IMR-90 (cell line): ENCODE data around the gene PLA2G2E. TPM values are rescaled to one million over a fixed set of nuclear protein-coding genes. Genes with fewer than 3 reads are reported as not detected.

Experiments
- ATAC-seq: fragments of 200-7000 bp; cut with Tn5 transposase; 2 replicates; pipeline ENCODE4 v1.9.1; 2020; ENCODE audit warnings: low read depth, mild to moderate bottlenecking, moderate library complexity
- BruUV-seq: library from RNA; stranded (reverse); fragments of 400-500 nt; replicated peaks from 2 replicates; lab custom pipeline; 2021; lab: Mats Ljungman, UMichigan
- CTCF ChIA-PET: fragments of 300-600 bp; formaldehyde crosslinking; extraction: SDS; loops from one replicate; lab custom pipeline; 2021; ENCODE audit warnings: antibody characterized with exemption; lab: Yijun Ruan, JAX
- POLR2A ChIA-PET: fragments of 300-600 bp; sonication (Branson Sonifier 250); formaldehyde crosslinking; loops from one replicate; lab custom pipeline; 2022; ENCODE audit warnings: antibody characterized with exemption; ENCODE audit not compliant: unreplicated experiment; lab: Charles Lee
- DNase-seq: peaks from one replicate; pipeline ENCODE4 v3.0.0; 2013
- H2AFZ ChIP-seq: replicated peaks from 2 replicates; pipeline ENCODE3; 2013; ENCODE audit warnings: low read length, mild to moderate bottlenecking; ENCODE audit not compliant: poor library complexity
- H2AK5ac ChIP-seq: 2 replicates; pipeline ENCODE4 v1.6.1; 2013; ENCODE audit warnings: low read depth, low read length, inconsistent platforms
- H2AK9ac ChIP-seq: replicated peaks from 2 replicates; pipeline ENCODE3; 2013; ENCODE audit warnings: mild to moderate bottlenecking, low read depth, low read length, moderate library complexity; ENCODE audit not compliant: poor library complexity
- H2BK120ac ChIP-seq: 2 replicates; pipeline ENCODE4 v1.6.1; 2013; ENCODE audit warnings: low read depth, low read length, inconsistent platforms
- H2BK15ac ChIP-seq: 3 replicates; pipeline ENCODE4 v1.6.1; 2013; ENCODE audit warnings: low read depth, low read length, inconsistent platforms
- H2BK20ac ChIP-seq: 2 replicates; pipeline ENCODE4 v1.6.1; 2013; ENCODE audit warnings: low read depth, mild to moderate bottlenecking, inconsistent platforms, low read length, moderate library complexity
- H2BK5ac ChIP-seq: 2 replicates; pipeline ENCODE4 v1.6.1; 2013; ENCODE audit warnings: mild to moderate bottlenecking, low read depth, low read length, inconsistent platforms; ENCODE audit not compliant: poor library complexity, severe bottlenecking
- H3K14ac ChIP-seq: replicated peaks from 2 replicates; pipeline ENCODE4 v1.6.1; 2013; ENCODE audit warnings: low read depth, low read length, inconsistent platforms
- H3K18ac ChIP-seq: 2 replicates; pipeline ENCODE4 v1.6.1; 2013; ENCODE audit warnings: low read depth, low read length, control low read depth
- H3K23ac ChIP-seq: 2 replicates; pipeline ENCODE4 v1.6.1; 2013; ENCODE audit warnings: low read depth, low read length, inconsistent platforms
- H3K27ac ChIP-seq: 2 replicates; pipeline ENCODE4 v1.5.1; 2013; ENCODE audit warnings: mild to moderate bottlenecking, control low read depth, low read length; ENCODE audit not compliant: insufficient read depth
- H3K27me3 ChIP-seq: 2 replicates; pipeline ENCODE4 v1.6.1; 2013; ENCODE audit warnings: low read length; ENCODE audit not compliant: control insufficient read depth, insufficient read depth
- H3K36me3 ChIP-seq: 2 replicates; pipeline ENCODE4 v1.6.1; 2013; ENCODE audit warnings: low read length, mixed read lengths; ENCODE audit not compliant: control insufficient read depth, insufficient read depth
- H3K4ac ChIP-seq: 2 replicates; pipeline ENCODE4 v1.6.1; 2013; ENCODE audit warnings: low read depth, low read length, inconsistent platforms
- H3K4me1 ChIP-seq: 2 replicates; pipeline ENCODE4 v1.6.1; 2013; ENCODE audit warnings: low read length, mixed read lengths; ENCODE audit not compliant: control insufficient read depth, insufficient read depth
- H3K4me2 ChIP-seq: 2 replicates; pipeline ENCODE4 v1.6.1; 2013; ENCODE audit warnings: low read depth, mild to moderate bottlenecking, control low read depth, low read length, moderate library complexity
- H3K4me3 ChIP-seq: 2 replicates; pipeline ENCODE4 v1.5.1; 2013; ENCODE audit warnings: low read depth, mild to moderate bottlenecking, control low read depth, low read length, moderate library complexity; ENCODE audit not compliant: insufficient read depth
- H3K56ac ChIP-seq: 2 replicates; pipeline ENCODE4 v1.6.1; 2013; ENCODE audit warnings: low read length, inconsistent platforms; ENCODE audit not compliant: insufficient read depth; ENCODE audit errors: extremely low read depth
- H3K79me1 ChIP-seq, 2 experiments: 2 replicates each; pipeline ENCODE4 v1.6.1; 2013; ENCODE audit warnings: low read length in 2 of 2, inconsistent platforms in 1 of 2, low read depth in 1 of 2
- H3K9ac ChIP-seq: 2 replicates; pipeline ENCODE4 v1.6.1; 2013; ENCODE audit warnings: low read depth, low read length, control low read depth
- H3K9me1 ChIP-seq: 2 replicates; pipeline ENCODE4 v1.6.1; 2013; ENCODE audit warnings: low read length, inconsistent platforms; ENCODE audit not compliant: insufficient read depth
- H3K9me3 ChIP-seq: 2 replicates; pipeline ENCODE4 v1.6.1; 2013; ENCODE audit warnings: low read length; ENCODE audit not compliant: control insufficient read depth, insufficient read depth
- H4K20me1 ChIP-seq: 2 replicates; pipeline ENCODE4 v1.6.1; 2013; ENCODE audit warnings: low read length, inconsistent platforms; ENCODE audit not compliant: insufficient read depth
- H4K5ac ChIP-seq: 2 replicates; pipeline ENCODE4 v1.6.1; 2013; ENCODE audit warnings: mild to moderate bottlenecking, low read depth, low read length, control low read depth
- H4K8ac ChIP-seq, 2 experiments: 2 replicates each; pipeline ENCODE4 v1.6.1; 2013; ENCODE audit warnings: low read depth in 2 of 2, low read length in 2 of 2, control low read depth in 1 of 2, inconsistent platforms in 1 of 2
- H4K91ac ChIP-seq: 2 replicates; pipeline ENCODE4 v1.6.1; 2013; ENCODE audit warnings: low read depth, low read length, inconsistent platforms; ENCODE audit not compliant: insufficient read depth
- WGBS, 2 experiments: methylation state at CpG; one replicate each; pipeline versions ENCODE4 v1.1.5 to v1.1.7; 2013; ENCODE audit warnings: missing lambda C conversion rate in 2 of 2; ENCODE audit not compliant: insufficient read length in 1 of 2; ENCODE audit errors: extremely low coverage in 2 of 2; 5-methylcytosine and 5-hydroxymethylcytosine counted together
- dilution Hi-C: fragments of 300-500 bp; cut with HindIII; formaldehyde crosslinking; loops from one replicate; pipeline ENCODE4 v1.14.3; 2018; ENCODE audit warnings: low sequenced_read_pairs; ENCODE audit not compliant: unreplicated experiment
- in situ Hi-C: fragments of 300-500 bp; cut with MboI; formaldehyde crosslinking; loops from 3 replicates; pipeline ENCODE4 v1.14.3; 2019; ENCODE audit warnings: low sequenced_read_pairs, inconsistent platforms, mixed read lengths
- intact Hi-C: fragments of 100-400 bp; cut with micrococcal nuclease; formaldehyde crosslinking; loops from 2 replicates; pipeline ENCODE4 v1.10.0; 2022
- polyA plus RNA-seq, 3 experiments: library from polyadenylated mRNA; depleted of rRNA; stranded (reverse); fragments of >200 nt; gene quantifications; 2 replicates each; pipeline ENCODE4 v1.2.3, GENCODE V29; 2012; ENCODE audit warnings: low replicate concordance in 1 of 3
- total RNA-seq: library from RNA; depleted of rRNA; stranded (reverse); fragments of >200 nt; gene quantifications from 2 replicates; pipeline ENCODE4 v1.2.3, GENCODE V29; 2012
- TF ChIP-seq, protein P1 (sequence below): conservative IDR thresholded peaks from 2 replicates; pipeline ENCODE4 v1.5.1; 2012; ENCODE audit warnings: mild to moderate bottlenecking, low read depth, low read length, improper control_type of control experiment

PLA2G2E gene
- total and polyA plus RNA-seq, 2 of the 4 experiments (the other 2 are of a cell fraction), result not detected

DNA sequence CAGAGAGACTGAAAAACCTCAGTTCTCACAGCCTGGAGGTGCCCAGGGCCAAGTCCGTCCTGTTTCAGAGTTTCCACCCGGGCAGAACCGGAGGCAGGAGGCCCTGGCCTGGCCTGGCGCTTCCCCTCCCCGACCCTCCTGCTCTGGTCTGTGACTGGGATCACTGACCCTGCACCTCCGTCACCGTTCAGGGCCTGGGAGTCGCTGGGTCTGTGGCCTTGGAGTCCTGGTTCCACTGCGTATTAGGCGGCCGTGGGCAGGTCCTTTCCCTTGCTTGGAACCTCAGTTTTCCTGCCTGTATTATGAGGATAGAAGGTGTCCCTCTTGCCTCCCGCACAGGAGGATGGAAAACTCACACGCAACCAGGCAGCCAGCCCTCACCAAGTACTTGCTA is 533 bp upstream of the PLA2G2E start:
- no peaks in the 10 kb centered on the region for H4K20me1 ChIP-seq
- intact Hi-C loops (loop anchor here (2.0 kb wide), 1 partner anchor 179 kb away; no protein-coding TSS in a partner anchor), in situ Hi-C loops (no loop called here), dilution Hi-C loops (no loop called here)
- no peak overlapping the region for H4K91ac ChIP-seq
- H2BK15ac ChIP-seq, result no peak overlapping the region
- ChIA-PET CTCF (no interaction called here), POLR2A (no interaction called here)
- DNase-seq (no peak), ATAC-seq (no peak)
- H2BK120ac ChIP-seq, result no peak overlapping the region
- H2AFZ ChIP-seq, result peak overlapping the region; percentile 26
- no peak overlapping the region for H2AK9ac ChIP-seq
- TF ChIP-seq, protein P1, sequence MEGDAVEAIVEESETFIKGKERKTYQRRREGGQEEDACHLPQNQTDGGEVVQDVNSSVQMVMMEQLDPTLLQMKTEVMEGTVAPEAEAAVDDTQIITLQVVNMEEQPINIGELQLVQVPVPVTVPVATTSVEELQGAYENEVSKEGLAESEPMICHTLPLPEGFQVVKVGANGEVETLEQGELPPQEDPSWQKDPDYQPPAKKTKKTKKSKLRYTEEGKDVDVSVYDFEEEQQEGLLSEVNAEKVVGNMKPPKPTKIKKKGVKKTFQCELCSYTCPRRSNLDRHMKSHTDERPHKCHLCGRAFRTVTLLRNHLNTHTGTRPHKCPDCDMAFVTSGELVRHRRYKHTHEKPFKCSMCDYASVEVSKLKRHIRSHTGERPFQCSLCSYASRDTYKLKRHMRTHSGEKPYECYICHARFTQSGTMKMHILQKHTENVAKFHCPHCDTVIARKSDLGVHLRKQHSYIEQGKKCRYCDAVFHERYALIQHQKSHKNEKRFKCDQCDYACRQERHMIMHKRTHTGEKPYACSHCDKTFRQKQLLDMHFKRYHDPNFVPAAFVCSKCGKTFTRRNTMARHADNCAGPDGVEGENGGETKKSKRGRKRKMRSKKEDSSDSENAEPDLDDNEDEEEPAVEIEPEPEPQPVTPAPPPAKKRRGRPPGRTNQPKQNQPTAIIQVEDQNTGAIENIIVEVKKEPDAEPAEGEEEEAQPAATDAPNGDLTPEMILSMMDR, result no peak
- H3K14ac ChIP-seq, result no peak overlapping the region
- no peak overlapping the region for H3K23ac ChIP-seq
- no peaks in the 10 kb centered on the region for H3K9me1 ChIP-seq
- no peak overlapping the region for H3K18ac ChIP-seq
- H2BK20ac ChIP-seq, result no peak overlapping the region
- H3K9me3 ChIP-seq, result no peaks in the 10 kb centered on the region
- no peaks in the 10 kb centered on the region for H3K4me1 ChIP-seq
- peaks cover 12% of the 10 kb centered on the region for H3K27me3 ChIP-seq
- no peak overlapping the region for H2BK5ac ChIP-seq
- no peak overlapping the region for H4K5ac ChIP-seq
- WGBS, 2 experiments, result 48% methylated on average over 3 of the region's 13 CpGs; no CpG with 5 or more reads in 1 of the 2 experiments
- H3K9ac ChIP-seq, result no peak overlapping the region
- no peak overlapping the region for H3K56ac ChIP-seq
- no peak overlapping the region for H3K4me3 ChIP-seq
- H3K79me1 ChIP-seq, result no peaks in the 10 kb centered on the region
- no peak overlapping the region for H3K4me2 ChIP-seq
- no peak overlapping the region for H3K27ac ChIP-seq
- no peak overlapping the region for H2AK5ac ChIP-seq
- no peak overlapping the region for H4K8ac ChIP-seq
- BruUV-seq, result no TSS peak
- no peaks in the 10 kb centered on the region for H3K36me3 ChIP-seq
- H3K4ac ChIP-seq, result no peak overlapping the region
